Cardiac fibroblast (primary cell): Measurements from ENCODE around the gene NAGPA.
A peak's percentile ranks its signal among the peaks of the same experiment; 100 is the strongest.
"Not testable (repeated sequence)": the region's sequence is repeated elsewhere in the genome, so short reads cannot be mapped to it uniquely, and the experiment has no call there.

Experiments
- DNase-seq, 2 donors: peaks; one replicate each; pipeline versions ENCODE4 v3.0.0 to v3.0.0-alpha.2; 2010; ENCODE audit warnings: low read depth in 2 of 2
- H3K4me3 ChIP-seq, 2 donors: replicated peaks in 1 of 2; 1 replicate in 1 of 2; 2 replicates in 1 of 2; pipeline ENCODE4 v1.5.1; 2011; ENCODE audit warnings: low read depth in 2 of 2, low read length in 2 of 2, mild to moderate bottlenecking in 2 of 2, moderate library complexity in 1 of 2
- TF ChIP-seq, protein P1 (sequence below): IDR thresholded peaks from one replicate; pipeline ENCODE4 v1.5.1; 2011; ENCODE audit warnings: low read depth, mild to moderate bottlenecking, low read length, inconsistent platforms

NAGPA gene, protein sequence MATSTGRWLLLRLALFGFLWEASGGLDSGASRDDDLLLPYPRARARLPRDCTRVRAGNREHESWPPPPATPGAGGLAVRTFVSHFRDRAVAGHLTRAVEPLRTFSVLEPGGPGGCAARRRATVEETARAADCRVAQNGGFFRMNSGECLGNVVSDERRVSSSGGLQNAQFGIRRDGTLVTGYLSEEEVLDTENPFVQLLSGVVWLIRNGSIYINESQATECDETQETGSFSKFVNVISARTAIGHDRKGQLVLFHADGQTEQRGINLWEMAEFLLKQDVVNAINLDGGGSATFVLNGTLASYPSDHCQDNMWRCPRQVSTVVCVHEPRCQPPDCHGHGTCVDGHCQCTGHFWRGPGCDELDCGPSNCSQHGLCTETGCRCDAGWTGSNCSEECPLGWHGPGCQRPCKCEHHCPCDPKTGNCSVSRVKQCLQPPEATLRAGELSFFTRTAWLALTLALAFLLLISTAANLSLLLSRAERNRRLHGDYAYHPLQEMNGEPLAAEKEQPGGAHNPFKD

DNA sequence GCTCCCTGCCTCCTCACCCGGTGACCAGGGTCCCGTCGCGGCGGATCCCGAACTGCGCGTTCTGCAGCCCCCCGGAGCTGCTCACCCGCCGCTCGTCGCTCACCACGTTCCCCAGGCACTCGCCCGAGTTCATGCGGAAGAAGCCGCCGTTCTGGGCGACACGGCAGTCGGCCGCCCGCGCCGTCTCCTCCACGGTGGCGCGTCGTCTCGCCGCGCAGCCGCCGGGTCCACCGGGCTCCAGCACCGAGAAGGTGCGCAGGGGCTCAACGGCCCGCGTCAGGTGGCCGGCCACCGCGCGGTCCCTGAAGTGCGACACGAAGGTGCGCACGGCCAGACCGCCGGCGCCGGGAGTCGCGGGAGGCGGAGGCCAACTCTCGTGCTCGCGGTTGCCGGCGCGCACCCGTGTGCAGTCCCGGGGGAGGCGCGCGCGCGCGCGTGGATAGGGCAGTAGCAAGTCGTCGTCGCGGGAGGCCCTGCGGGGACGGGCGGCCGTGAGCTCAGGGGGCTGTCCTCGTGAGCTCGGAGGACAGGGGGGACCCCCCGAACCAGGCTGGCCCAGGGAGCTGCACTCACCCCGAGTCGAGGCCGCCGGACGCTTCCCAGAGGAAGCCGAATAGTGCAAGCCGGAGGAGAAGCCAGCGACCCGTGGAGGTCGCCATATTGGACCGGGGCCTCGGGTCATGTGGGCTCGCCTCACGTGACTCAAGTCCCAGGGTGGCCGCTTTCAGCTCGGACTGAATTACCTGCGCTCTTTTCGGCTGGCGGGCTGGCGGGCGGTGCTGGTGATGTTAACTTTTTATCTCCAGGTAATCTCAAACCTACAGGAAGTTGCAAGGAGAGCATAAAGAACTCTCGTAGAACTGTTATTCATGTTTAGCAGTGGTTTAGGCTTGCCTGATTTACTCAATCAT, at the start of gene NAGPA:
Gene NAGPA (minus strand): TSS at position 680 of the 911 bp plus-strand sequence. CDS start 21 bp downstream, at position 659.
- TF ChIP-seq, protein P1, sequence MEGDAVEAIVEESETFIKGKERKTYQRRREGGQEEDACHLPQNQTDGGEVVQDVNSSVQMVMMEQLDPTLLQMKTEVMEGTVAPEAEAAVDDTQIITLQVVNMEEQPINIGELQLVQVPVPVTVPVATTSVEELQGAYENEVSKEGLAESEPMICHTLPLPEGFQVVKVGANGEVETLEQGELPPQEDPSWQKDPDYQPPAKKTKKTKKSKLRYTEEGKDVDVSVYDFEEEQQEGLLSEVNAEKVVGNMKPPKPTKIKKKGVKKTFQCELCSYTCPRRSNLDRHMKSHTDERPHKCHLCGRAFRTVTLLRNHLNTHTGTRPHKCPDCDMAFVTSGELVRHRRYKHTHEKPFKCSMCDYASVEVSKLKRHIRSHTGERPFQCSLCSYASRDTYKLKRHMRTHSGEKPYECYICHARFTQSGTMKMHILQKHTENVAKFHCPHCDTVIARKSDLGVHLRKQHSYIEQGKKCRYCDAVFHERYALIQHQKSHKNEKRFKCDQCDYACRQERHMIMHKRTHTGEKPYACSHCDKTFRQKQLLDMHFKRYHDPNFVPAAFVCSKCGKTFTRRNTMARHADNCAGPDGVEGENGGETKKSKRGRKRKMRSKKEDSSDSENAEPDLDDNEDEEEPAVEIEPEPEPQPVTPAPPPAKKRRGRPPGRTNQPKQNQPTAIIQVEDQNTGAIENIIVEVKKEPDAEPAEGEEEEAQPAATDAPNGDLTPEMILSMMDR = no peak
- peak within 1 kb of the TSS; percentile 75 to 90 for H3K4me3 ChIP-seq
- peak; percentile 88 to 90 for DNase-seq

DNA sequence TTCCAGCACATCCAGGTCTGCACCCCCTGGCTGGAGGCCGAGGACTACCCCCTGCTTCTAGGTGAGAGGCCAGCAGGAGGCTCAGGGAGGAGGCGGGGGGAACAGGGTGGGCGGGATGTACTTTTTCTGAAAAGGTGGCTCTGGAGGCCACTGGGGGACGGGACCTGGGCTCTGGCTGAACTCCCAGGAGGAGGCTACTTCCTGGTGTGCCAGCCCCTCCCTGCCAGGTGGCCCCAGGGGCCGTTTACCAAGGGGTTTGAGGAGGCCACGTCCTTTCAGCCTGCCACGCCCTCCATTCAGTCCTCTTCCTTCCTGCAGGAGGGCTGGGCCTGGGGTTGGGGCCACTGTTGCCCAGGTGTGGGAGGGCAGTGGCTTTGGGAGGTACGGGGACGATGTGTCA, 47.3 kb upstream of the NAGPA start:
- DNase-seq, H3K4me3 ChIP-seq: not testable (repeated sequence)

DNA sequence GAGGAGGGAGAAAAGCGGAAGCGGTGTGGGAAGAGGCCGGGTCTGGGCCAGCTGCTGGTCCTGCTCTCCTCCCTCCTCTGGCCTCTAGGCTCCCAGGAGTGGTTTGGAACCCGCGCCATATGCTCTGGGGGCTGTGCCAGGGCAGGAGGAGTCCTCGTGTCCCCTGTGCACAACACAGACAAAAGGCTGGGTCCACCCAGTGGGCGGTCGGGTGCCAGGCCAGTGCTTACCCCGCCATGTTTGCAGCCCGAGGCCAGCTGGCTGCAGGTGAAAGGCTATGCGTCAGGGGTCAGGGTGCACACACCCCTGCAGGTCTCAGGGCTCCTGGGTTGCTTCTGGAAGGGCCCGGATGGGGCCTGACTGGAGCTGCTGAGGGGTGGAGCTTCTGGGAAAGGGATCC, 46.7 kb upstream of the NAGPA start:
- DNase-seq, H3K4me3 ChIP-seq: not testable (repeated sequence)

DNA sequence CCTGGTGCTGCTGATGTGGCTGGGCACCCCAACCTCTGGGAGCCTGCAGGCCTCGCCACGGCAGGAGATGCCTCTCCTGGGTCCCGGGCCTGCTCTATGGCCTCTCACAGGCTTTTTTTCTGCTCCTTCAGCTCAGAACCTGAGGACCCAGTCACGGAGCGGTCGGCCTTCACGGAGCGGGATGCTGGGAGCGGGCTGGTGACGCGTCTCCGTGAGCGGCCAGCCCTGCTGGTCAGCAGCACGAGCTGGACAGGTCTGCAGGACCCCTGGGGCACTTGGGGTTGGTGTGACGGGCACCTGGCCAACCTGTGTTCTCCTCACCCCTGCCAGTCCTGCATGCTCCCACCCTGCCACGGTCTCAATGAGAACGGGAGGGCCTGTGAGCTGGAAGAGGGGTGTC, 44.9 kb upstream of the NAGPA start:
- H3K4me3 ChIP-seq = no peak overlapping the region
- TF ChIP-seq, protein P1 = no peak
- no peak for DNase-seq

DNA sequence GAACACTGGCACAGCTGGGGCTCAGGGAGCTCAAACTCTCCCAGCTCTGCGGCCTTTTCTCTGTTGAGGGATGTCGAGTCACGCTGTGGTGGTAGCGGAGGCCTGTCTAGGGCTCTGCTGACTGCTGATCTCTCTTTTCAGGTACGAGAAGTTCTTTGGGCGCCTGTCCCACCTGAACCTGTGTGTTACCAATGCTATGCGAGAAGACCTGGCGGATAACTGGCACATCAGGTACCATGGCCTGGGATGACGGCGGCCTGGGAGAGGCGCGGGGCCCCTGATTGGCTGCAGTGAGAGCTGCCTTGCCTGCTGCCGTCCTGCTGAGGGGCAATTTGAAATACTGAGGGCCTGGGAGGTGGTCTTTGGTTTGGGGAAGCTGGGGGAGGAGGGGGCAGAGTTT, 43.6 kb upstream of the NAGPA start:
- TF ChIP-seq, protein P1 = no peak
- H3K4me3 ChIP-seq = no peak overlapping the region
- DNase-seq = no peak

DNA sequence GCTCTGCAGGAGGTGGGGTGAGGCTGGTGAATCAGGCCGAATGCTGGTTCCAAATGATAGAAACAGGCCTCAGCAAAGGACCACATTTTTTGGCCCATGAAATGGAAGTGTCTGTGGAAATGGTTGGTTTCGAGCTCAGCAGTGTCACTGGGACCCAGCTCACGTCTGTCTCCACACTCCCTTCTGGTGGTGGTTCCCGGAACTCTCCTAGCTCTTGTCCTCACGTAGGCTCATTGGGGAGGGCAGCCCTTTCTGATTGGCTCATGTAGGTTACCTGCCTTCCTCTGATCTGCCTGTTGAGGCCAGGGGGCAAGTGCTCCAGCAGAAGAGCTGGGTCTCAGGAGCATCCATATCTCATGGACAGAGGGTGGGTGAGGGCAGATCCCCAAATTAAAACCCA, 41.9 kb upstream of the NAGPA start:
- TF ChIP-seq, protein P1 = no peak
- H3K4me3 ChIP-seq = no peak overlapping the region
- no peak for DNase-seq

DNA sequence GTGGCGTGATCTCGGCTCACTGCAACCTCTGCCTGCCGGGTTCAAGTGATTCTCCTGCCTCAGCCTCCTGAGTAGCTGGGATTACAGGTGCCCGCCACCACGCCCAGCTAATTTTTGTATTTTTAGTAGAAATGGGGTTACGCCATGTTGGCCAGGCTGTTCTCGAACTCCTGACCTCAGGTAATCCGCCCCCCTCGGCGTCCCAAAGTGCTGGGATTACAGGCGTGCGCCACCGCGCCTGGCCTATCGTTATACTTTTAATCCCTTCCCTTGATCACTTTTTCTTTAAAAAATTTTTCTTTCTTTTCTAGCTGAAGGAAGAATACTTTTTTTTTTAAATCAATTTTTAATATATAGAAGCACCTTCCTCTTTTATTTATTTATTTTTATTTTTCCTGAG, 40.0 kb upstream of the NAGPA start:
- DNase-seq, H3K4me3 ChIP-seq: not testable (repeated sequence)

DNA sequence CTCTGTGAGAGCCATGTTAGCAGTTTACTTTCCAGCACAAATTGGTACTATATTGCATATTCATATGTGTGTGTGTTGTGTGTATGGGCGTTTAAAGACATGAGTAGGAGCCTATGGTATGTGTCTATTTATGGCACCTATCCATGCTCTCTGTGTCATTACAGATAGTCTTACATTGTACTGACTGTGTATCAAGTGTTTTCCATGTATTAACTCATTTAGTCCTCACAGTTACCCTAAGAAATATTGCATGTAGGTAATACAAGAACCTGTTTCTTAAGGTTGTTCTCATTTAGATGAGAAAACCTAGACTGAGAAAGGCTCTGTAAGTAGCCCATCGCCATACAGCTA, 39.5 kb upstream of the NAGPA start:
- H3K4me3 ChIP-seq = no peak overlapping the region
- TF ChIP-seq, protein P1 = no peak
- peak; percentile 15 to 53 for DNase-seq
